Measurements from ENCODE around the gene BEST2. TPM values are rescaled to one million over a fixed set of nuclear protein-coding genes. Genes with fewer than 3 reads are reported as not detected.
A peak's percentile ranks its signal among the peaks of the same experiment; 100 is the strongest.
"Not testable (repeated sequence)": the region's sequence is repeated elsewhere in the genome, so short reads cannot be mapped to it uniquely, and the experiment has no call there.

Gene BEST2
- polyA plus RNA-seq, 1 experiment: not detected

GRCh38 chr19:12722566-12723380, 28.8 kb upstream of the BEST2 start:
- ChIA-PET CTCF (interaction anchor here (0.7 to 1.8 kb wide), 4 partner anchors 11 to 125 kb away, joined by 3 to 8 read pairs (median 4); no protein-coding TSS in a partner anchor), POLR2A (interaction anchor here (0.5 to 3.3 kb wide), 6 partner anchors 11 to 224 kb away, joined by 3 to 25 read pairs (median 12); partner anchors contain the start of genes DHPS, GET3, JUNB and TRIR)
- no peak for TF ChIP-seq CTCF (IDR thresholded peaks at IDR 0.05; ENCODE audit: low read depth, low read length)
- H3K27me3 ChIP-seq (ENCODE audit: control insufficient read depth, insufficient read depth, low read length): no peaks in the 10 kb centered on the region
- peak overlapping the region; percentile 82 for H3K27ac ChIP-seq (ENCODE audit: low read depth, low read length)
- H3K4me3 ChIP-seq (ENCODE audit: low read depth, low read length): peak overlapping the region; percentile 83
- H3K9me3 ChIP-seq (ENCODE audit: control insufficient read depth, insufficient read depth, low read length): no peaks in the 10 kb centered on the region; the same call in 1 of the 2 replicates
- DNase-seq (ENCODE audit: low read depth, low spot score): peak; percentile 98

DNA sequence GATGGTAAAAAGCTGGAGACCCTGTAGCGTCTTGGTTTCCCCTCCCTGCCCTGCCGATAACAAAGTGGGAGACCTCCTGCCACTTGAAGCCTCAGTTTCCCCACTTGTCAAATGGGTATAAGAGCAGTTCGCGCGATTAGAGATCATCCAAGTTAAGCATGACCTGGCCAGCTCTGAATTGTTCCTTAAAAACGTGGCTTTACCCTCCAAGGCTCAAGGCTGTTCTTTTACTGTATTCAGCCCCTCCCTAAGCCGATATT, 28.3 kb upstream of the BEST2 start:
- ChIA-PET POLR2A (interaction anchor here (0.5 to 3.3 kb wide), 5 partner anchors 10 to 223 kb away, joined by 3 to 25 read pairs (median 19); partner anchors contain the start of genes DHPS, GET3, JUNB and TRIR), CTCF (interaction anchor here (0.7 to 1.8 kb wide), 5 partner anchors 10 to 125 kb away, joined by 3 to 8 read pairs (median 4); no protein-coding TSS in a partner anchor)
- H3K27ac ChIP-seq (ENCODE audit: low read depth, low read length): peak overlapping the region; percentile 82
- no peaks in the 10 kb centered on the region; the same call in 1 of the 2 replicates for H3K9me3 ChIP-seq (ENCODE audit: control insufficient read depth, insufficient read depth, low read length)
- DNase-seq (ENCODE audit: low read depth, low spot score): no peak
- H3K4me3 ChIP-seq (ENCODE audit: low read depth, low read length): peak overlapping the region; percentile 83
- no peaks in the 10 kb centered on the region for H3K27me3 ChIP-seq (ENCODE audit: control insufficient read depth, insufficient read depth, low read length)
- TF ChIP-seq CTCF (IDR thresholded peaks at IDR 0.05; ENCODE audit: low read depth, low read length): no peak

GRCh38 chr19:12723641-12724426, 27.8 kb upstream of the BEST2 start, which contains the start of gene TNPO2:
Gene TNPO2, minus strand, starts transcription at chr19:12723932. Its CDS starts 2,955 bp downstream, at chr19:12720977.
- no peak for DNase-seq (ENCODE audit: low read depth, low spot score)
- no peak for TF ChIP-seq CTCF (IDR thresholded peaks at IDR 0.05; ENCODE audit: low read depth, low read length)
- H3K9me3 ChIP-seq (ENCODE audit: control insufficient read depth, insufficient read depth, low read length): no peaks in the 10 kb centered on the region; the same call in 1 of the 2 replicates
- ChIA-PET CTCF (interaction anchor here (0.6 to 1.1 kb wide), 7 partner anchors 9 to 124 kb away, joined by 3 to 4 read pairs (median 3); no protein-coding TSS in a partner anchor), POLR2A (interaction anchor here (0.5 to 3.3 kb wide), 4 partner anchors 10 to 69 kb away, joined by 3 to 25 read pairs (median 19); partner anchors contain the start of genes GET3, JUNB and TRIR)
- H3K4me3 ChIP-seq (ENCODE audit: low read depth, low read length): peak within 1 kb of the TSS; percentile 83
- peak within 1 kb of the TSS; percentile 82 for H3K27ac ChIP-seq (ENCODE audit: low read depth, low read length)
- H3K27me3 ChIP-seq (ENCODE audit: control insufficient read depth, insufficient read depth, low read length): no peaks in the 10 kb centered on the region

- POLR2A ChIA-PET: interaction anchor here (0.6 to 0.7 kb wide), 4 partner anchors 9 to 114 kb away, joined by 3 to 6 read pairs (median 3); partner anchors contain the start of gene DHPS
- H3K27me3 ChIP-seq (ENCODE audit: control insufficient read depth, insufficient read depth, low read length); H3K4me3 ChIP-seq (ENCODE audit: low read depth, low read length); H3K27ac ChIP-seq (ENCODE audit: low read depth, low read length); H3K9me3 ChIP-seq (ENCODE audit: control insufficient read depth, insufficient read depth, low read length); DNase-seq (ENCODE audit: low read depth, low spot score): not testable (repeated sequence)
- CTCF ChIA-PET: interaction anchor here (0.7 to 1.0 kb wide), 5 partner anchors 8 to 54 kb away, joined by 3 to 5 read pairs (median 4); no protein-coding TSS in a partner anchor
Measured at GRCh38 chr19:12725612-12726011, 26.0 kb upstream of the BEST2 start.

DNA sequence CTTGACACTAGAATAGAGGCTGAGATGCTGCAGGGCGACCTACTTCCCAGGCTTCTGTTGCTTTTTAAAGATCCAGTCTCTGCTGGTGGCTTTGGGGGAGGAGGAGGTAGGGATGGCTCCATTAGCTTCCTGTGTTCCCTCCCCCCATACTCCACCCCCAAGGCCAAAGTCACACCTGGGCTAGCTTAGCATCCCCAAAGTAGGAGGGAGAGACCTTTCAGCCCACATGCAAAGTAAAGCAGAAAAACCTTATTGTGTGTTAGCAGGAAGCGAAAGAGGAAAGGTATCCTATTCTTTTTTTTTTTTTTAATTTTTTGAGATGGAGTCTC, 24.6 kb upstream of the BEST2 start:
- no peak for TF ChIP-seq CTCF (IDR thresholded peaks at IDR 0.05; ENCODE audit: low read depth, low read length)
- CTCF ChIA-PET: interaction anchor here (0.7 to 1.5 kb wide), 3 partner anchors 34 to 50 kb away, joined by 3 to 5 read pairs (median 4); no protein-coding TSS in a partner anchor
- no peaks in the 10 kb centered on the region for H3K27me3 ChIP-seq (ENCODE audit: control insufficient read depth, insufficient read depth, low read length)
- H3K4me3 ChIP-seq (ENCODE audit: low read depth, low read length): no peak overlapping the region
- DNase-seq (ENCODE audit: low read depth, low spot score): no peak
- H3K9me3 ChIP-seq (ENCODE audit: control insufficient read depth, insufficient read depth, low read length): no peaks in the 10 kb centered on the region; the same call in 1 of the 2 replicates
- no peak overlapping the region for H3K27ac ChIP-seq (ENCODE audit: low read depth, low read length)
- POLR2A ChIA-PET: interaction anchor here (0.7 kb wide), 1 partner anchor 42 kb away, joined by 4 read pairs; no protein-coding TSS in a partner anchor

Measured in AG04450 (cell line).